IgD-negative memory B cell (primary cell): ENCODE data around the gene TBX2. TPM values are rescaled to one million over a fixed set of nuclear protein-coding genes. Genes with fewer than 3 reads are reported as not detected.

Experiments
- H3K27ac Mint-ChIP-seq, 3 donors: one replicate each; pipeline ENCODE4 v1.8.0; 2020 to 2022; ENCODE audit warnings: mild to moderate bottlenecking in 3 of 3, mixed read lengths in 3 of 3, moderate library complexity in 1 of 3
- H3K27me3 Mint-ChIP-seq: one replicate; pipeline ENCODE4 v1.8.0; 2021; ENCODE audit warnings: mixed read lengths
- H3K36me3 Mint-ChIP-seq: one replicate; pipeline ENCODE4 v1.8.0; 2020; ENCODE audit warnings: mild to moderate bottlenecking, mixed read lengths
- H3K4me1 Mint-ChIP-seq, 3 donors: one replicate each; pipeline ENCODE4 v1.8.0; 2020 to 2022; ENCODE audit warnings: mixed read lengths in 3 of 3, mild to moderate bottlenecking in 1 of 3
- H3K4me3 Mint-ChIP-seq, 4 donors: one replicate each; pipeline ENCODE4 v1.8.0; 2020 to 2022; ENCODE audit warnings: mild to moderate bottlenecking in 4 of 4, mixed read lengths in 4 of 4, moderate library complexity in 3 of 4
- H3K9me3 Mint-ChIP-seq, 3 donors: one replicate each; pipeline ENCODE4 v1.8.0; 2020 to 2021; ENCODE audit warnings: mixed read lengths in 3 of 3, mild to moderate bottlenecking in 1 of 3
- polyA plus RNA-seq: library from polyadenylated mRNA; unstranded; fragments of 300-500 nt; fragmentation: Illumina TruSeq; gene quantifications from one replicate; pipeline ENCODE4 v1.2.3, GENCODE V29; 2021

The TBX2 gene
- polyA plus RNA-seq, 1 donor from 2014 or later: not detected

DNA sequence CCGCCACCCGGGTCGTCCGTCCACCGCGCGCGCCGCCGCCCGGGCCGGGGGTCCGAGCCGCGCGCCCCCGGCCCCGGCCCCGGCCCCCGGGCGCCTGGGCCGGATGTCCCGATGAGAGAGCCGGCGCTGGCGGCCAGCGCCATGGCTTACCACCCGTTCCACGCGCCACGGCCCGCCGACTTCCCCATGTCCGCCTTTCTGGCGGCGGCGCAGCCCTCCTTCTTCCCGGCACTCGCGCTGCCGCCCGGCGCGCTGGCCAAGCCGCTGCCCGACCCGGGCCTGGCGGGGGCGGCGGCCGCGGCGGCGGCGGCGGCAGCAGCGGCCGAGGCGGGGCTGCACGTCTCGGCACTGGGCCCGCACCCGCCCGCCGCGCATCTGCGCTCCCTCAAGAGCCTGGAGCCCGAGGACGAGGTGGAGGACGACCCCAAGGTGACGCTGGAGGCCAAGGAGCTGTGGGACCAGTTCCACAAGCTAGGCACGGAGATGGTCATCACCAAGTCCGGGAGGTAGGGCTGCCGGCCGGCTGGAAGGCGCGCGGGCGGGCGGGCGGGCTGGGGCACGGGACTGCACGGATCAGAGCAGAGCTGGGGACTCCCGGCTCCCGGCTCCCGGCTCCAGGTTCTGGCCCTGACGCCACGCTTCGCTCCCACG, 548 bp downstream of the TBX2 start:
- Mint-ChIP-seq H3K27ac (peak overlapping the region in 2 of 3 donors; percentile 60 to 92), H3K27me3 (peaks cover 50% of the 10 kb centered on the region), H3K4me3 (peak overlapping the region; percentile 59 to 86 (median 77)), H3K36me3 (peaks cover 2% of the 10 kb centered on the region), H3K4me1 (peaks cover 17 to 31% (median 20%) of the 10 kb centered on the region in 3 donors), H3K9me3 (peaks cover 0 to 5% (median 0%) of the 10 kb centered on the region in 3 donors)

DNA sequence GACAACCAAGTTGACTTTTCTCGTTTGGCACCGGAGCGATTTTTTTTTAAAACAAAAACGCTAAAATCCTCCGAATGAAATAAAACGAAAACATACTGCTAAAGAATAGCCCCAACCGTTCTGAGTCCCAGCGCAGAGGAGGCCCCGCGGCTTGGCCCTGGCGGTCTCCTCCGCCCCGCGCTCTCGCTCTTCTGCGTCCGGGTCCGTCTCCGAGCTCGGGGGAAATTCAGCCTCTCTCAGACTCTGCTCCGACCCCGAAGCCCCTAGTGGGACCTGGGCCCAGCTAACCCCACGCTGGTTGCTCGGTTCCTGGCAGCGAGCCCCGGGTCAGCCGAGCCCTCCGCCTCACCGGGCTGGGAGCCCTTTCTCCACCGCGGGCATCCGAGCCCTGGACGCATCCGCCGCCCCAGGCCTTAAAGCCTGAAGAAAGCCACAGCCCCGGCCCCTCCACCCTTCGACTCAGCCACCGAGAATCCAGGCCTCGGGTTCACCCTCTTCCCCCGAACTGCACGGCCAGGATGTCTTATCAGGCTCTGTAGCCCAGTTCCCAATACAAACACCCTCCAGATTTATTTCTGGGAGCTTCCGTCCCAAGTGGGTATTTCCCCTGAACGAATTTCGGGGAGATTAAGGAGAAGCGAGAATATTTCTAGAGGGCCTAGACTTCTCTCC, 1.2 kb downstream of the TBX2 start:
- peaks cover 2% of the 10 kb centered on the region for H3K36me3 Mint-ChIP-seq
- peak overlapping the region; percentile 4 to 92 (median 60) for H3K27ac Mint-ChIP-seq
- peaks cover 0 to 5% (median 0%) of the 10 kb centered on the region in 3 donors for H3K9me3 Mint-ChIP-seq
- H3K4me3 Mint-ChIP-seq: peak overlapping the region; percentile 59 to 86 (median 78)
- H3K27me3 Mint-ChIP-seq: peaks cover 50% of the 10 kb centered on the region
- H3K4me1 Mint-ChIP-seq: peaks cover 17 to 31% (median 20%) of the 10 kb centered on the region in 3 donors

DNA sequence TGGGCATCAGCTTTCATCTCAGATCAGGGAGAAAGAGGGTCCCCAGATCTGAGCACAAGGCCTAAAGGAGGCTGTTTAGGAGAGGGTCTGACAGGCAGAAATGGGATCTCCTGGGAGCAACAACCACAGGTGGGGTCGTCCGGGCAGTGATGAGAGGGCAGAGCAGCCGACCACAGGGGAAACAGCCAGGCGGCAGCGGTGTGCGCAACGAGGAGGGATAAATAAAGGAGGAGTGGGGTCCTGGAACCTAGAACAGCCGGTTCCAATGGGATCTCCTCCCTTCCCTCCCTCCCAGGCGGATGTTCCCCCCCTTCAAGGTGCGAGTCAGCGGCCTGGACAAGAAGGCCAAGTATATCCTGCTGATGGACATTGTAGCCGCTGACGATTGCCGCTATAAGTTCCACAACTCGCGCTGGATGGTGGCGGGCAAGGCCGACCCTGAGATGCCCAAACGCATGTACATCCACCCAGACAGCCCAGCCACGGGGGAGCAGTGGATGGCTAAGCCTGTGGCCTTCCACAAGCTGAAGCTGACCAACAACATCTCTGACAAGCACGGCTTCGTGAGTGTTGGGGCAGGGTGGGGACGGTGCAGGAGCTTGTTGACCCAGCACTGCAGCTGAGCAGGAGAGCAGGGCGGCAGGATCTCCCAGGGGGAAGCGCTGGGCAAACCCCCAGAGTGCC, 1.9 kb downstream of the TBX2 start:
- H3K27ac Mint-ChIP-seq: peak overlapping the region; percentile 4 to 92 (median 60)
- peaks cover 2% of the 10 kb centered on the region for H3K36me3 Mint-ChIP-seq
- peaks cover 55% of the 10 kb centered on the region for H3K27me3 Mint-ChIP-seq
- peak overlapping the region; percentile 54 to 86 (median 78) for H3K4me3 Mint-ChIP-seq
- H3K4me1 Mint-ChIP-seq: peaks cover 17 to 31% (median 20%) of the 10 kb centered on the region in 3 donors
- H3K9me3 Mint-ChIP-seq: peaks cover 0 to 5% (median 0%) of the 10 kb centered on the region in 3 donors

DNA sequence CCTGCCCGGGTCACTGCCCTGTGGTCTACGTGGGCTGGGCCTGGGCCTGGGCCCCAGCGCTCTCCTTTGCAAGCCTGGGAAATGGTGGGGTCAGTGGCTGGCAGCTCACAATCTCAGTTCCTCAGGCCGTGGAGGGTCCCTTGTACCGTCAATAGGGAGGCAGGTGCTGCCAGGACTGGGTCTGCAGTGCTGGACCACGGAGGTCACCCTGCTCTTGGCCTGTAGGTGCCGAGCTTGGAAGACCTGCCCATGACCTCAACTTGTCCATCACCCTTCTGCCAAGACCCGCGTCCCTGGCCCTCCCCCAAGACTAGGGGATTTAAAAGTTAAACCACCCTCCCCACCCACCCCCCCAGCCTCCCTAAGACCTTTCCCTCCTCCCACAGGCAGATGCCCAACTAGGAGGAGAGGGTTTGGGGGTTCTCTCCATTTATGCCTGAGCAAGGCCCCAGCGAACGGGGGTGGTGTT, 2.5 kb downstream of the TBX2 start:
- peaks cover 0 to 5% (median 0%) of the 10 kb centered on the region in 3 donors for H3K9me3 Mint-ChIP-seq
- peak overlapping the region in 2 of 4 donors; percentile 69 to 76 for H3K4me3 Mint-ChIP-seq
- H3K27me3 Mint-ChIP-seq: peaks cover 60% of the 10 kb centered on the region
- peaks cover 2% of the 10 kb centered on the region for H3K36me3 Mint-ChIP-seq
- peaks cover 17 to 31% (median 20%) of the 10 kb centered on the region in 3 donors for H3K4me1 Mint-ChIP-seq
- peak overlapping the region in 2 of 3 donors; percentile 87 to 94 for H3K27ac Mint-ChIP-seq

DNA sequence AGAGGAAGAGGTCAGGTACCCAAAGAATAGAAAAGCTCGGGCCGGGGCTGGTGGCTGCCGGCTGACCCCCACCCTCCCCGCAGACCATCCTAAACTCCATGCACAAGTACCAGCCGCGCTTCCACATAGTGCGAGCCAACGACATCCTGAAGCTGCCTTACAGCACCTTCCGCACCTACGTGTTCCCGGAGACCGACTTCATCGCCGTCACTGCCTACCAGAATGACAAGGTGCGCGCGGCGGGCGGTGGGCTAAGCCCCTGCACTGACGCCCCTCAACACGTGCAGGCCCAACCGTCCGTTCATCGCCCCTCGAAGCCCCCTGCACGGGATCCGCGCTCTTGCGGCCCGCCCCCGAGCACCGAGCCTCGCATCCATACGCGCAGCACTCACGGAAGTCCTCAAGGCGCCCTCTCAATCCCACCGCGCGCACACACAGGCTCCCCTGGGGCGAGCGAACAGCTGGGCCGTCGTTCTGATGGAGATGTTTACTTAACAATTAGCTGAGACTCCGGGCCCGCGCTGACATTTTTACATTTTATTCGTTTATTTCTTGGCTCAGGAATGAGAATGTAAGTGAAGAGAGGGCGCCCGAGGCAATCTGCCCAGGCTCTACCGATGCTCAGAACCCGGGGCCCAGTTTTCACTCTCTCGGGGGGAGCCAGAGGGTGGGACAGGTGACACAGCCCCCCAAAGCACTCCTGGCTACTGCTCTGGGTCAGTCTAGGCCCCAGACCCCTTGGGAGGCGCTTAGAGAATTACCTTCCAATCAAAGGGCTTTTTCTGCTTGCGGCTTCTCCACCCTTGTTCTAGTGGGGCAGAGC, 3.5 kb downstream of the TBX2 start:
- Mint-ChIP-seq H3K4me1 (peaks cover 17 to 35% (median 21%) of the 10 kb centered on the region in 3 donors), H3K27ac (peak overlapping the region; percentile 48 to 94 (median 87)), H3K36me3 (peaks cover 2% of the 10 kb centered on the region)

DNA sequence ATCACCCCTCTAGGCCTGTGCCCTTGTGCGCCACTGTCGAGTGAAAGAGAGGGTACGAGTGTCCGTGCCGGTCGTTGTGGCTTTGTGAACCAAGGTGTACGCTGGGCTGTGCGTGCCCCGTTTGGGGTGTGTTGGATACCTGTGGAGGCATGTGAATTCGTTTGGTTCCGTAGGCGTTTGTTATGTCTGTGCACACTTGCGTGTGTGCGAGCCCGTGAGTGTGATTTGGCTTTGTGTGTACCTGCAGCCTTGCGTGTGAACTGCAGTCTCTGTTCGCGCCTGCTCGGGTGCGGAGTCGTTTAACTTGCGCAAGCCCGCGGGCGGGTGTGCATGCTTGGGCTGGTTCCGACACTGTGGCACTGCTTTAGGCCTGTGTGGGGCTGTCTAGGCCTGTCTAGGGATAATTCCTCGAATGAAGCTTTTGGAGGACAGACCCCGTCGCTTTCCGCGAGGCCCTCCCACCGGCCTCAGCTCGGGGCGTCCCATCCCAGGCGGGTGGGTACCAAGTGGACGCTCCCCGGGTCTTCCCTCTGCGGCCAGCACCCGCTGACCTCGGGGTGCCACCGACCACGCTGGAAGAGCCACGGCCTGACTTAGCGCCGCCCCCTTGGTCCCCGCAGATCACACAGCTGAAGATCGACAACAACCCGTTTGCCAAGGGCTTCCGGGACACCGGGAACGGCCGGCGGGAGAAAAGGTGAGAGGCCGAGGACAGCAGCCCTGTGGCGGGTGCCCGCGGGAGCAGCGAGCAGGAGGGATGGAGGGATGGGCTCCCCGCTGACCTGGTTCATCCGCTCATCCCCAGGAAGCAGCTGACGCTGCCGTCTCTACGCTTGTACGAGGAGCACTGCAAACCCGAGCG, 4.4 kb downstream of the TBX2 start:
- Mint-ChIP-seq H3K27me3 (peaks cover 62% of the 10 kb centered on the region), H3K4me1 (peaks cover 16 to 40% (median 25%) of the 10 kb centered on the region in 3 donors), H3K9me3 (peaks cover 0 to 2% (median 0%) of the 10 kb centered on the region in 3 donors), H3K36me3 (peaks cover 2% of the 10 kb centered on the region), H3K27ac (peak overlapping the region; percentile 48 to 94 (median 87)), H3K4me3 (peak overlapping the region in 3 of 4 donors; percentile 69 to 90 (median 76))

More for the DNA sequence above, 3.5 kb downstream of the TBX2 start:
- peak overlapping the region; percentile 69 to 90 (median 83) for H3K4me3 Mint-ChIP-seq
- peaks cover 62% of the 10 kb centered on the region for H3K27me3 Mint-ChIP-seq
- H3K9me3 Mint-ChIP-seq: peaks cover 0 to 5% (median 0%) of the 10 kb centered on the region in 3 donors

DNA sequence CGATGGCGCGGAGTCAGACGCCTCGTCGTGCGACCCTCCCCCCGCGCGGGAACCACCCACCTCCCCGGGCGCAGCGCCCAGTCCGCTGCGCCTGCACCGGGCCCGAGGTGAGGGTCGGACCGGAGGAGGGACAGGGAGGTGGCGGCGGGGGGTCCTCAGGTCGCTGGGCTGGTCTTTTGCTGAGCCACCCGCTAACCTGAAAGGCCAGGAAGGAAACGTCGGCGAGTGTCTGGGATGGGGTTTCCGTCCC, 4.9 kb downstream of the TBX2 start:
- Mint-ChIP-seq H3K4me1 (peaks cover 16 to 41% (median 26%) of the 10 kb centered on the region in 3 donors), H3K4me3 (peak overlapping the region in 1 of 4 donors; percentile 43)

DNA sequence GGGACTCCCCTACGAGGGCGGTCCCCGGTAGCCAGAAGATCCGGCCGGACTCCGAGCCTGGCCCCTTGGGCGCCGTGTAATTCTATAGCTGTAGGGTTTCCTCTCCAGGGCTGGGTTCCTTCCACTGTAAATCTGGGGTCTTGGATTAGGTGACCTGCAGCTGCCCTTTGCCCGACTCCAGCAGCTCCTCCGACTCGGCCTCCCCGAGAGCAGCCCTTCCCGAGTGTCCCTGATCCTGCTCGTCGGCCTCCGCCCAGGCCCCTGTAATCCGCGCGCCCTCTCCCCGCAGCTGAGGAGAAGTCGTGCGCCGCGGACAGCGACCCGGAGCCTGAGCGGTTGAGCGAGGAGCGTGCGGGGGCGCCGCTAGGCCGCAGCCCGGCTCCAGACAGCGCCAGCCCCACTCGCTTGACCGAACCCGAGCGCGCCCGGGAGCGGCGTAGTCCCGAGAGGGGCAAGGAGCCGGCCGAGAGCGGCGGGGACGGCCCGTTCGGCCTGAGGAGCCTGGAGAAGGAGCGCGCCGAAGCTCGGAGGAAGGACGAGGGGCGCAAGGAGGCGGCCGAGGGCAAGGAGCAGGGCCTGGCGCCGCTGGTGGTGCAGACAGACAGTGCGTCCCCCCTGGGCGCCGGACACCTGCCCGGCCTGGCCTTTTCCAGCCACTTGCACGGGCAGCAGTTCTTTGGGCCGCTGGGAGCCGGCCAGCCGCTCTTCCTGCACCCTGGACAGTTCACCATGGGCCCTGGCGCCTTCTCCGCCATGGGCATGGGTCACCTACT, 5.5 kb downstream of the TBX2 start:
- Mint-ChIP-seq H3K27ac (peak overlapping the region in 2 of 3 donors; percentile 27 to 94), H3K27me3 (peaks cover 65% of the 10 kb centered on the region), H3K4me3 (peak overlapping the region in 3 of 4 donors; percentile 43 to 48 (median 45)), H3K36me3 (peaks cover 2% of the 10 kb centered on the region), H3K9me3 (peaks cover 0 to 2% (median 0%) of the 10 kb centered on the region in 3 donors), H3K4me1 (peaks cover 18 to 41% (median 26%) of the 10 kb centered on the region in 3 donors)

More for the DNA sequence above, 4.9 kb downstream of the TBX2 start:
- peak overlapping the region; percentile 27 to 94 (median 48) for H3K27ac Mint-ChIP-seq
- peaks cover 0 to 2% (median 0%) of the 10 kb centered on the region in 3 donors for H3K9me3 Mint-ChIP-seq
- peaks cover 63% of the 10 kb centered on the region for H3K27me3 Mint-ChIP-seq
- H3K36me3 Mint-ChIP-seq: peaks cover 2% of the 10 kb centered on the region

DNA sequence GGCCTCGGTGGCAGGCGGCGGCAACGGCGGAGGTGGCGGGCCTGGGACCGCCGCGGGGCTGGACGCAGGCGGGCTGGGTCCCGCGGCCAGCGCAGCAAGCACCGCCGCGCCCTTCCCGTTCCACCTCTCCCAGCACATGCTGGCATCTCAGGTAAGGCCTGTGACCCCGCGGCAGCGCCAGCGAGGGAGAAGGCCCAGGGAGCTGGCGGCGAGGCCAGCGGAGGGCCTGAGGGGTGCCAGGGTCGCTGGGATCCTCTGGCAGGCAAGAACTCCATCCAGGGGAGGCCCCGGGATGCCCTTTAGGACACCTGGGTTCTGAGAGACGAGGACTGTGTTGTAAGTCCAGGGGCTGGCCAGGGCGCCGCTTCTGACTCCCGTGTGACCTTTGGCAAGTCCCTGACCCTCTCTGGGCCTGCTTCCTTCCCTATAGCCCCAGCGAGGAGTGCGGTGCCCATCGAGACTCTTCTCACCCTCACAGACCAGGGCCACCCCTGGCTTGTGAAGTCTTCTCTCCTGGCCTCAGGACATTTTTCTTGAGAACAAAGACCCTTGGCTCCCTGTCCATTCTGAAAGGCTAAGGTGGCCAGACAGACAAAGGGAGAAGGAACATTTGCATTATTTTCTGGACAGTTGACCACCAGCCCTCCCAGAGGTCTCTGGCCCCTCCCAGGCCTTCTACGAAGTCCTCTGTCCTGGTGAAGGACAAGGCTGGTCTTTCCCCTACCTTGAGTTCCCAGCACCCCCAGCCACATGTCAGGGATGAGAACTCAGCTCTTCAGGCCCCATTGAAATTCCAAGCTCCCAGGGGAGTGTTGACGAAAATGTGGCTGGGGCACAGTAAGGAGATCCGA, 6.3 kb downstream of the TBX2 start:
- H3K4me3 Mint-ChIP-seq: peak overlapping the region in 1 of 4 donors; percentile 76
- peak overlapping the region in 2 of 3 donors; percentile 39 to 79 for H3K27ac Mint-ChIP-seq
- H3K4me1 Mint-ChIP-seq: peaks cover 24 to 42% (median 31%) of the 10 kb centered on the region in 3 donors
- H3K9me3 Mint-ChIP-seq: peaks cover 0 to 2% (median 0%) of the 10 kb centered on the region in 3 donors
- H3K27me3 Mint-ChIP-seq: peaks cover 68% of the 10 kb centered on the region
- H3K36me3 Mint-ChIP-seq: peaks cover 2% of the 10 kb centered on the region

DNA sequence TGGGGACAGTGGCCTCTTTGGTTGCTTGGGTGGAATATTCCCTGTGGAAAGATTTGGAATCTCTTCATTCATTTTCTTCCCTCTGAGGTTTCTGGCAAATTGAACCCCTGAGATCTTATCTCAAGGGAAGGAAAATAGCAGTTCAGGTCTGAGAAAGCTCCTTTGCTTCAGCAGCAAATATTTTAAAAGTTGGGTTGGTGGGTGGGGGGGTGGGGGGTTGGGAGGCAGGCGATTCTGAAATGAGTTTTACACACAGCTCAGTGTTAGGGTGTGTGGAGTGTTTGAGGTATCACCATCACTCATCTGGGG, 6.8 kb downstream of the TBX2 start:
- H3K4me3 Mint-ChIP-seq: peak overlapping the region in 2 of 4 donors; percentile 43 to 76
- H3K27ac Mint-ChIP-seq: peak overlapping the region in 2 of 3 donors; percentile 39 to 79
- H3K4me1 Mint-ChIP-seq: peaks cover 19 to 36% (median 27%) of the 10 kb centered on the region in 3 donors
- H3K36me3 Mint-ChIP-seq: peaks cover 2% of the 10 kb centered on the region
- H3K27me3 Mint-ChIP-seq: peaks cover 63% of the 10 kb centered on the region
- peaks cover 0 to 2% (median 0%) of the 10 kb centered on the region in 3 donors for H3K9me3 Mint-ChIP-seq

DNA sequence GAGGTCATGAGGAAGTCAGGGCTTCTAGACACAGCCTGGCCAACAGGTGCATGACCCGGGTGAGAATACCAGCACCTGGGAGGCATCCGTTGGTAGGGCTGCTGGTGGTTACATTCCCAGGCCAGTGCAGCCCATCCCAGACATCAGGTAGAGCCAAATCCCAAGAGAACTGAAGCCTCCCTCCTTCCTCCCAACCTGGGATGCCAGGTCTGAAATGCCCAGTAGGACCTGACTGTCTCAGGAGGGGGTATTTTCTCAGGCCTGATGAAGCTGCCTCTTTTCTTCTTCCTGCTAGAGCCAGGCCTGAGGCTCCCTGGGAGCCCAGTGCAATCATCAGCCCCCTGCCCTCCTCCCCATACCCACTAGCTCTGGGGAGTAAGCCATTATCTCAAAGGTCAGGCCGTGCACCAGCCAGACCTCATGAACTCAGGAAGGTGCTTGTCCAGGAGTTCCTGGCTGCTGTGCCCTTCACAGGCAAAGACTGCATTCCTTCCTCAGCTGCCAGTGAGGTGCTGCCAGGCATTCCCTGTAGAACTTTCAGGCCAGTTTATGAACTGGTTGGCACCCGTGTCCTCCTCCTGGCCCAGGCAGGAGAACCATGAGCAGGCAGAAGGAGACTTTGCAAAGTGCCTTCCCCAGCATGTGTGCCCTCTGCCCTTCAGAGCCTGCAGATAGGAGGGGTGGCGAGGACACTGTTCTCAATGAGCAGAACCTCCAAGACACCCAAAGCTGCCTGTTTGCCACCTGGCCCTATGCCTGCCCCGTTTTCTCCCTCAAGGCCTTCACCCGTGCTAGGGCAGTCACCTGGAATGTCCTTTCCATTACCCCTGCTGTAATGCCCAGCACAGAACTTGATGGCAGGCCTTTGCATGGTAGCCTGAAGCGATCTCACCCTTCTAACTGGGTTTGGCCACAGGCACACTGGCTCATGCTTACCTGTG, 7.6 kb downstream of the TBX2 start:
- Mint-ChIP-seq H3K4me1 (peaks cover 17 to 33% (median 25%) of the 10 kb centered on the region in 3 donors), H3K27me3 (peaks cover 60% of the 10 kb centered on the region), H3K27ac (peak overlapping the region in 2 of 3 donors; percentile 8 to 79)

More for the DNA sequence above, 7.6 kb downstream of the TBX2 start:
- Mint-ChIP-seq H3K36me3 (peaks cover 2% of the 10 kb centered on the region), H3K4me3 (peak overlapping the region in 2 of 4 donors; percentile 43 to 76), H3K9me3 (peaks cover 0 to 2% (median 0%) of the 10 kb centered on the region in 3 donors)
